SIG-M5 treated with dmso at 0.1 percent for 504 hours (cell line): ENCODE data around the gene ITGA8.

Source experiments
- DNase-seq: peaks from one replicate; lab custom pipeline; 2025; ENCODE audit not compliant: unreplicated experiment; lab: John Stamatoyannopoulos, UW

ITGA8 gene

GRCh38 chr10:15472431-15473395 lies 247.0 kb downstream of the ITGA8 start:
- DNase-seq = no peak

- DNase-seq = no peak
Observed at GRCh38 chr10:15472008-15472407, 247.7 kb downstream of the ITGA8 start.

GRCh38 chr10:15469111-15469510 lies 250.6 kb downstream of the ITGA8 start:
- DNase-seq = no peak

- no peak for DNase-seq
Observed at GRCh38 chr10:15464381-15464780, 255.3 kb downstream of the ITGA8 start.
